ENCODE data around the gene TRIM59. TPM values are rescaled to one million over a fixed set of nuclear protein-coding genes. Genes with fewer than 3 reads are reported as not detected.
A peak's percentile ranks its signal among the peaks of the same experiment; 100 is the strongest.

Gene TRIM59
- total and polyA plus RNA-seq, 10 of the 15 experiments (the other 5 are each of a cell fraction or from before 2014, with no cell fraction given): 14.4 to 105 (median 33.3) TPM

GRCh38 chr3:160435747-160436146, 13.8 kb downstream of the TRIM59 start (continued):
- TF ChIP-seq USF1 (IDR thresholded peaks at IDR 0.05; ENCODE audit: borderline replicate concordance, extremely low read length, insufficient read depth, low read depth, low read length) (no peak), CEBPB (IDR thresholded peaks at IDR 0.05; ENCODE audit: borderline replicate concordance in 1 of 2, low read depth in 2 of 2, low read length in 2 of 2) (no peak), SMAD5 (IDR thresholded peaks at IDR 0.05; ENCODE audit: low read depth) (no peak)

GRCh38 chr3:160435095-160435494, 14.5 kb downstream of the TRIM59 start:
- Histone ChIP-seq H3K27ac (ENCODE audit: control insufficient read depth, insufficient read depth) (no peak overlapping the region), H3K4me1 (ENCODE audit: control insufficient read depth, insufficient read depth, low read length) (no peaks in the 10 kb centered on the region), H4K20me1 (ENCODE audit: control insufficient read depth, insufficient read depth) (no peaks in the 10 kb centered on the region), H3K4me3 (no peak overlapping the region), H3K9ac (ENCODE audit: control insufficient read depth, insufficient read depth, low read length) (no peak overlapping the region), H3K9me3 (replicated peaks; ENCODE audit: control insufficient read depth, insufficient read depth, low read length) (no peaks in the 10 kb centered on the region; the same call in 2 of the 3 replicates), H3K4me2 (ENCODE audit: control insufficient read depth, insufficient read depth) (no peak overlapping the region), H3K79me2 (ENCODE audit: control insufficient read depth, insufficient read depth, low read length) (peaks cover 42% of the 10 kb centered on the region), H2AFZ (ENCODE audit: control insufficient read depth, low read depth, low read length) (no peak overlapping the region), H3K36me3 (ENCODE audit: control insufficient read depth in 2 of 2, insufficient read depth in 2 of 2, low read length in 1 of 2) (peaks cover 1 to 42% of the 10 kb centered on the region in 2 experiments), H3K27me3 (replicated peaks in 1 of 2; ENCODE audit: control insufficient read depth in 2 of 2, insufficient read depth in 2 of 2, low read length in 1 of 2) (no peaks in the 10 kb centered on the region)
- ChIA-PET SMC1A (ENCODE audit: uncharacterized antibody, unreplicated experiment) (interaction anchor here (0.9 to 4.6 kb wide), 8 partner anchors 9 to 27 kb away, joined by 3 to 27 read pairs (median 5); partner anchors contain the start of gene TRIM59), RAD21 (ENCODE audit: unreplicated experiment) (interaction anchor here (4.9 kb wide), 1 partner anchor 14 kb away, joined by 22 read pairs; the partner anchor contains the start of gene TRIM59), CTCF (interaction anchor here (0.8 to 2.0 kb wide), 6 partner anchors 10 to 402 kb away, joined by 3 to 8 read pairs (median 5); no protein-coding TSS in a partner anchor), POLR2A (interaction anchor here (0.7 to 2.2 kb wide), 7 partner anchors 10 to 266 kb away, joined by 3 to 6 read pairs (median 3); partner anchors contain the start of gene TRIM59)
- in situ Hi-C loops (cut with MboI) (no loop called here), intact Hi-C loops (cut with micrococcal nuclease; ENCODE audit: unreplicated experiment) (no loop called here)
- TF ChIP-seq ATF7 (IDR thresholded peaks at IDR 0.05; ENCODE audit: low read depth) (no peak), POLR2AphosphoS5 (IDR thresholded peaks at IDR 0.05; ENCODE audit: low read length) (0 out of 2 replicates have a peak, but pooled peaks have one; percentile 25), BACH1 (IDR thresholded peaks at IDR 0.05; ENCODE audit: borderline replicate concordance) (no peak), FOS (IDR thresholded peaks at IDR 0.05; ENCODE audit: borderline replicate concordance, extremely low read depth, insufficient read length) (no peak)
- peak; percentile 37 for ATAC-seq
- no peak for FAIRE-seq
- 100% methylated on average over 2 of the region's 2 CpGs for WGBS (ENCODE audit: insufficient coverage, insufficient replicate concordance, low lambda C conversion rate, missing lambda C conversion rate)
- DNase-seq (ENCODE audit: low read depth, low spot score): no peak
- no TSS peak for BruUV-seq (replicated peaks)
